Measurements from ENCODE around the gene GSG1. TPM values are rescaled to one million over a fixed set of nuclear protein-coding genes. Genes with fewer than 3 reads are reported as not detected.
"Not testable (repeated sequence)": the region's sequence is repeated elsewhere in the genome, so short reads cannot be mapped to it uniquely, and the experiment has no call there.

Gene GSG1
- total RNA-seq, 4 donors from 2014 or later: 1.2 TPM; not detected in 3

- no peak for TF ChIP-seq CTCF (IDR thresholded peaks at IDR 0.05)
- TF ChIP-seq POLR2A (IDR thresholded peaks at IDR 0.05): no peak
- H3K4me3 ChIP-seq (replicated peaks in 1 of 3): no peak overlapping the region
- H3K27ac ChIP-seq: no peak overlapping the region
- H3K4me1 ChIP-seq: no peaks in the 10 kb centered on the region
- DNase-seq: no peak
- no peaks in the 10 kb centered on the region for H3K9me3 ChIP-seq
- intact Hi-C loops (cut with DNase I): no loop called here
- 90 to 91% methylated on average over 2 of the region's 2 CpGs for WGBS, 2 donors
- H3K27me3 ChIP-seq: no peaks in the 10 kb centered on the region
- peaks cover 20 to 26% of the 10 kb centered on the region in 2 donors for H3K36me3 ChIP-seq
Measured at GRCh38 chr12:13060581-13060980, 42.9 kb downstream of the GSG1 start.

GRCh38 chr12:13053617-13054016 lies 49.9 kb downstream of the GSG1 start:
- intact Hi-C loops (cut with DNase I); H3K4me3 ChIP-seq (replicated peaks in 1 of 3); H3K27me3 ChIP-seq; H3K9me3 ChIP-seq; H3K36me3 ChIP-seq; H3K27ac ChIP-seq; DNase-seq: not testable (repeated sequence)
- H3K4me1 ChIP-seq: peaks cover 4 to 24% of the 10 kb centered on the region in 2 donors
- WGBS, 2 donors: 93 to 99% methylated on average over 6 of the region's 6 CpGs

- intact Hi-C loops (cut with DNase I): no loop called here
- TF ChIP-seq CTCF (IDR thresholded peaks at IDR 0.05) (no peak), POLR2A (IDR thresholded peaks at IDR 0.05) (no peak)
- WGBS, 2 donors: 47 to 49% methylated on average over 2 of the region's 2 CpGs
- no peaks in the 10 kb centered on the region for H3K36me3 ChIP-seq
- H3K4me1 ChIP-seq: peaks cover 4 to 24% of the 10 kb centered on the region in 2 donors
- no peak for DNase-seq
- H3K9me3 ChIP-seq: no peaks in the 10 kb centered on the region
- H3K27ac ChIP-seq: no peak overlapping the region
- H3K4me3 ChIP-seq (replicated peaks in 1 of 3): no peak overlapping the region
- no peaks in the 10 kb centered on the region for H3K27me3 ChIP-seq
Measured at GRCh38 chr12:13052421-13052820, 51.0 kb downstream of the GSG1 start.

- no peaks in the 10 kb centered on the region for H3K36me3 ChIP-seq
- no peaks in the 10 kb centered on the region for H3K27me3 ChIP-seq
- H3K4me3 ChIP-seq (replicated peaks in 1 of 3): no peak overlapping the region
- 68 to 73% methylated on average over 3 of the region's 3 CpGs for WGBS, 2 donors
- TF ChIP-seq CTCF (IDR thresholded peaks at IDR 0.05): no peak
- no peak for TF ChIP-seq POLR2A (IDR thresholded peaks at IDR 0.05)
- peak; percentile 22 to 25 for DNase-seq
- peaks cover 14 to 33% of the 10 kb centered on the region in 2 donors for H3K4me1 ChIP-seq
- intact Hi-C loops (cut with DNase I): no loop called here
- peak overlapping the region in 2 of 3 donors; percentile 57 to 61 for H3K27ac ChIP-seq
- no peaks in the 10 kb centered on the region for H3K9me3 ChIP-seq
Measured at GRCh38 chr12:13049816-13050215, 53.7 kb downstream of the GSG1 start.

GRCh38 chr12:13046964-13047363 lies 56.5 kb downstream of the GSG1 start:
- TF ChIP-seq POLR2A (IDR thresholded peaks at IDR 0.05) (no peak), CTCF (IDR thresholded peaks at IDR 0.05) (no peak)
- Histone ChIP-seq H3K4me1 (peaks cover 34 to 47% of the 10 kb centered on the region in 2 donors), H3K27ac (no peak overlapping the region), H3K4me3 (replicated peaks in 1 of 3) (no peak overlapping the region), H3K27me3 (no peaks in the 10 kb centered on the region), H3K36me3 (no peaks in the 10 kb centered on the region), H3K9me3 (no peaks in the 10 kb centered on the region)
- intact Hi-C loops (cut with DNase I): no loop called here
- 88 to 90% methylated on average over 1 of the region's 1 CpG for WGBS, 2 donors
- DNase-seq: no peak

- Histone ChIP-seq H3K9me3 (no peaks in the 10 kb centered on the region), H3K36me3 (no peaks in the 10 kb centered on the region), H3K27ac (peak overlapping the region in 1 of 3 donors; percentile 19), H3K4me1 (peaks cover 43 to 47% of the 10 kb centered on the region in 2 donors), H3K27me3 (no peaks in the 10 kb centered on the region), H3K4me3 (replicated peaks in 1 of 3) (no peak overlapping the region)
- 94 to 95% methylated on average over 8 of the region's 8 CpGs for WGBS, 2 donors
- intact Hi-C loops (cut with DNase I): no loop called here
- DNase-seq: no peak
- TF ChIP-seq CTCF (IDR thresholded peaks at IDR 0.05) (no peak), POLR2A (IDR thresholded peaks at IDR 0.05) (no peak)
Measured at GRCh38 chr12:13045816-13046215, 57.7 kb downstream of the GSG1 start.

All from thyroid gland (tissue), 4 donors.